Loucy (cell line): Measurements from ENCODE around the gene KCNK18.

ENCODE experiments used
- CTCF ChIP-seq: fragments of 200-600 bp; sonication (generic); conservative IDR thresholded peaks from 2 replicates; pipeline ENCODE4 v1.5.1; 2014; ENCODE audit warnings: mild to moderate bottlenecking, antibody characterized with exemption, low read length
- EZH2phosphoT487 ChIP-seq: fragments of 200-600 bp; IDR thresholded peaks from 2 replicates; pipeline ENCODE4 v1.6.1; 2018; ENCODE audit warnings: antibody characterized with exemption, mild to moderate bottlenecking, moderate library complexity, borderline replicate concordance

GRCh38 chr10:117167346-117167788 lies 29.9 kb upstream of the KCNK18 start:
- TF ChIP-seq CTCF: no peak
- no peak for TF ChIP-seq EZH2phosphoT487
